ENCODE measurements around the gene AGAP1.

Gene AGAP1

DNA sequence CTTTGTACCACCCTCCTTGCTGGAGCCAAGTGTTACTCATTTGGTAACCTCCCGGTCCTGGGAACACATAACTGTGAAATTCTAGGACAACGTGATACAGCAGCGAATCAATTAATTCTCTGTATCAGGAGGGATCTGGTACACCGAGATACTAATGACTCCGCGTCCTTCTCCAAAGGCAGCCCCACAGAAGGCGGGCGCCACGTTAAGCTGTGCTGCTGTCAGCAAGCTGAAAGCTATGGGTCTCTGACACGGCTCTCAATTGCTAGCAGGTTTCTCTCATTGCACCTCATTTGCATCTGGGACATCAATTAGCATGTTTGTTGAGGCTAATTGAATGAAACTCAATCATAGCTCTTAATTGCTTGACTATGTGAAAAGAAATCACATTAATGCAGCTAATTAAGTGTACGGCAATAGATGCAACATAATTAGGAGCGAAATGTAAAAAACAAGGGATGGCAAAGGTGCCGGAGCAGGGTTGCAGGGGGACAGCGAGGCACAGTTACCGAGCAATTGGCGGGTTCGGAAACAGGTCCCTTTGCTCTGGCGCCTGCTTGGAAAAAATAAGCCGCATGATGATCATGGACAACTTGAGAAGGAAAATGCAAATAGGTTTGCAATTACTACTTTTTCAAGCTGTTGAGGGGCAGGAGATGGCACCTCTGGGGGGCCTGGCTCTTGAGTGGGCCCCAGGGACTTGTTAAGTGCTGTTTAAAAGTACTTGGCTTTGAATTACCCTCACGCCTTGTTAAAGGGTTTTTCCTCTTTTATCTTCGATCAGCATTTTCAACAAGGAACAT is 410.1 kb downstream of the AGAP1 start:
- peak; percentile 8 for DNase-seq

DNA sequence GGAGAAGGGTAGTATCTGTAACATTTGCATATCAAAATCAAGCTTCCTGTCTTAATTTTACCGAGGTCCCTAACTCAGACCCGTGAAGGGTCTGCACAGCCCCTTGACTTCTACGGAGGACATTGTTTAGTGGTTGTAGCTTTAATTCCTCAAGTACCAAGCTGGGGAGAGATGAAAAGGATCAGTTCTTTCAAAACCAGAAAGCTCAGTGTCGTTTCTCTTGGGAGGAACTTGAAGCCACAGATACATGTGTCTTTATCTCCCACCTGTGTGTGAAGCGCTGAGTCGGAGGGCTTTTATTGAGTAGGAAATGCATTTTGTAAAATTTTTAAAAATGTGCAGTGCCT is 410.7 kb downstream of the AGAP1 start:
- no peak for DNase-seq

DNA sequence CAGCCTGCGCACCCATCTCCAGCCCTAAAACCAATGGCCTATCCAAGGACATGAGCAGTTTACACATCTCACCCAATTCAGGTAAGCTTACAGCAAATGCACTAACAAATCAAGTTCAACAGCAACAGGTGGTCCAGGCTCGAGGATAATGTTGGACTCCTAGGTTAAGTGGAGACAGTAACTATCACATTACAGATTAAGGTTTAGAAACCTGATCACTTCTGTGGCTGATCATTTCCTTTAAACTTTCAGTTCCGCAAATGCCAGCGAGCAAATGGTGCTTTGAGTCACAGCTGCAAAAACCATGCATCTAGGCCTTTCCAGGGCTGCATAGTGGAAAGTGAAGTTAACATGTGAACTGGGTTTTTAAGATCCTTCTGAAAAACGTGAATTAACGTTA is 415.0 kb downstream of the AGAP1 start:
- DNase-seq, result no peak

DNA sequence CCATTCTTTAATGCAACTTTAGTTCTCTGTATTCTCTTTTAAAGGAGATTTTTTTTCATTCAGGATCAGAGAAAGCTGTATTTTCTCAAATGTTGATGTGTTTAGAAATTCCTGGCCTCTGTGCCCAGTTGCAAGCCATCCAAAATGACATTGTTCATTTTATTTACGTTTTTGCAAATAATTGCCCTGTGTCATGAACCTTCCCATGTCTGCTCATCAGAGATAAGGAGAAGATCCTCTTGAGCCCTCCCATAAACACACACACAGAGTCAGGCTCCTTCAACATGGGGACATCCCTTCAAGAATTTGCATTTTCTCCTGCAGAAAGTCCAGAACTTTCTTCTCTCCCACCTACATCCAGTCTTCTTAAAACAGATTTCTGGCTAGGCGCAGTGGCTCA is 415.5 kb downstream of the AGAP1 start:
- DNase-seq, result no peak

DNA sequence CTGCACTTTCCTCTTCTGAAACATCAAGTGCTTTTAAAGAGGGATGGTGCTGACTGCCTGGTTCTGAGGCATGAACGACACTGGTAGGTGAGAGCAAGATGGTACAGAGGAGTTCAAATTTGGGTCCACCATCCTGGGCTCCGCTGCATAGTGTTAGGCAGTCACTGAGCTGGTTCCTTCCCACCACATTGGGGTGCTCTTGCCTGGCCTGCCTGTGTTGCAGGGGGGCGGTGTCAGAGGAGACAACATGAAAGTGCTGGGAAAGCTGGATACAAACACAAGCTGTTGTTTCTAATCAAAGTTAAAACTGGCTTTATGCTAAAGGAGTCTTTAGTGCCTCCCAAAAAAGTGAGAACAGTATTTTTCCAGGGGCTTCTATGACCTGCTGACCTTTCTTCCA is 416.2 kb downstream of the AGAP1 start:
- DNase-seq, result no peak

DNA sequence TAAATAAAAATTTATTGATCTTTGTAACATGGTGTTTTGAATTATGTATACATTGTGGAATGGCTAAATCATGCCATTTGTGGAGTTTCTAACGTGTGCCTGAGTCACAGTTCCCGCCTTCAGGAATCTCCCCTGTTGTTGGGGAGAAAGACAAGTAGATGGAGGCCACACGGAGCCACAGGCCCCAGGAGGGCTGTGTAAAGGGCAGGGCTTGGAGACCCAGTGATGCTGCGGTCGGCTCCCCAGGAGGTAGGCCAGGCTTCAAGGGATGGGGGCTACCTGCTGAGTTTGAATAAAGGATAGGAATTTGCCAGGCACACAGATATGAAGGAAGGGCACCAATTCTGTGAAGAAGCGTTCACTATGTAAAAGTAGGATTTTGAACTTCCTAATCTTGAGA is 417.3 kb downstream of the AGAP1 start:
- DNase-seq, result no peak

DNA sequence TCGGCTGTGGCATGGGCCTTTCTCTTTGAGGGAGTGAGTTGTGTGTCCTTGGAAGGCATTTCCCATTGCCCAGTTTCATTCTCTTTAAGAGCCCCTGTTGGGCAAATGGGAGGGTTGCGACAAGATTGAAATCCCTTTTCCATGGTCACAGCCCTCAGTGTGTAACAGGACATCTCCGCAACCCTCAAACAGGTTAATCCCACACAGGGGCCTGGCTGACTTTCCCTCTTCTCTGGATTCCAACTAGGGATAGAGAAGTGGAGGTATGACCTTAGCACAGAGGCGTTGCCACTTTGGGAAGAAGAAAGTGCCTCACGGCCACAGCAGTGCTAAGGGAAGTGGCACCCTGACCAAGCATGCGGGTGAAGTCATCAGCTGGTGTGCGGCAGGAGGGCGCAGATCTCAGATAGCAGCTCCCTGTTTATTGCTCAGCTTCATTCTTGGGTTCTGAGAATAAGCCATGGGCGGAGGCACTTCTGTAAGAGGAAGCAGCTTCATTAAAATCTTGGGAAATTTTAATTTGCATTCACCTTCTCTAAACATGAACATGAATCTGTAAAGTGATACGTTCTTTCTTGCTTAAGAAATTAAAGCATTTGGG is 417.9 kb downstream of the AGAP1 start:
- no peak for DNase-seq

DNA sequence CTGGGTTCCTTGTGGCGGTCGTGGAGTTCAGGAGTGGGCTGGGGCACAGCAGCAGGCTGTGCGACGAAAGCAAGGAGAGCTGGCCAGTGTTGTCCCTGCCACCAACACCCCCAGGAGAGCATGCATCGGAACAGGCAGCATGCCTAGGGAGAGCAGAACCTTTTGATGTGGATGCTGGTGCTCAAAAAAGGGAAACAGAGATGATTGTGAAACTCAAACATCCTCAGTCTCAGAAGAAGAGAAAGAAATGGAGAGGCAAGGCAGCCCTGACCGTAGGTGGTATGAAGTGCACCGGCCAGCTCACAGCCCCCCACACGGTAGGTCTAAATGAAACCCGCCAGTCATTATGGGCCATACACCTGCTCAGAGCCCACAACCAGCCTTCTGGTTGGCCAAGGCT is 420.9 kb downstream of the AGAP1 start:
- no peak for DNase-seq

DNA sequence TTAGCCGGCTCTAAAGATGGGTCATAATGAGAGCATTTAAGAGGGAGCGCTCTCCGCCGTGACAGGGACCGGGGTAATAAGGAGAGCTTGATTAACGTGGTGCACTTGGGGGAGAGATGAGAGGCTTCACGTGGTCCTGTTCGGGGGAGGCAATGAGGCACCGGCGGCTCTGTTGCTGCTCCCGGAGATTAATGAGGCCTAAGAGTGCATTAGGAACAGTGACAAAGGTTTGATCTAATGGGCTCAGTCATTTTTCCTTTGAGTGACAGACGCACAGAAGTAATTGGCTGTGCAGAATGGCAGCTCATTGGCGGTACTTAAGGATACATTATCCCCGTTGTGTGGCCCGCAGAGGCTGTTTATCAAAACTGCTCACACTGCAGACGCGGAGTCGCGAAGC is 423.7 kb downstream of the AGAP1 start:
- DNase-seq, result peak; percentile 85

DNA sequence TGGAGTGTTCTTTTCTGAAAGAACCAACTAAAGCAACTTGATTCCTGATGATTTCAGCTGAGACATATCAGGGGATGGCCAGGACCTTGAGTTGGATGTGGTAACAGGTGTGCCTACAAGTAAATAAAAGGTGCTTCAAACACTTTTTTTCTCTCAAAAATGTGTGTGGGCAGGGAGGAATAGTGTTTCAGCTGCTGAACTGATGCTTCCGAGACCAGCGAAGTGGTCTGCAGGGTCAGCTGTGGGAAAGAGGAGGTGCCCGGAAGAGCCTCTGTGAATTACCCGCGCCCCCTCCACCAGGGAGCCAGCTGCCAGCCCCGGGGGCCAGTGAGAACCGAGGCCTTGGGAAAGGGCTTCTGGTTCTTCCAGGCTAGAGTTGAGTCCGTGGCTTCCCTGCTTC is 425.0 kb downstream of the AGAP1 start:
- DNase-seq, result no peak

DNA sequence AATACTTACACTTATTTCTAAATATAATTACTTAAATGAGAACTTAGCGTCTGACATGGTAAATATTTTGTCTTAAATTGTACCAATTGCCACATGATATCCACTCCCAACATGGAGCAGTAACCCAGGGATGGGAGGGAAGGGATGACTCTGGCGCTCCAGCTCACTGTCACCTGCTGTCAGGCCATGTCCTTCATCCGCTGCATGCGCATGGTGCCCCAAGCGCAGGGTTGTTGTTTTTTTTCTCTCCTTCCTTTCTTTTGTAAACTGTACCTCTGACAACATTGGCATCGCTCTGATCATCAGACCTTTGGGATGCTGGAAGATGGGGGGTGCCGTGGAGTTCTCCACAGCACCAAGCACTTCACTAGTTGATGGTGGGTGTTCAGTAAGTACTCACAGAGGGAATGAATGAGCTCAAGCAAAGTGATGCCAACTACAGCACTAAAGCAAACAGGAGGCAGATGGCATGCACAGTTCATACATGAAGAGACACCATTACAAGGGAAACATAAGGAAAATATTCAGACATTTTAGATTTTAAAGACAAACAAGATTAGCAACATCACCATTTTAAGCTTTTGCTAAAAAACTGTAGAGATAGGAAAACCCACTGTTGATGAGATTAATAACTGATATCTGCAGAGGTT is 426.5 kb downstream of the AGAP1 start:
- no peak for DNase-seq

DNA sequence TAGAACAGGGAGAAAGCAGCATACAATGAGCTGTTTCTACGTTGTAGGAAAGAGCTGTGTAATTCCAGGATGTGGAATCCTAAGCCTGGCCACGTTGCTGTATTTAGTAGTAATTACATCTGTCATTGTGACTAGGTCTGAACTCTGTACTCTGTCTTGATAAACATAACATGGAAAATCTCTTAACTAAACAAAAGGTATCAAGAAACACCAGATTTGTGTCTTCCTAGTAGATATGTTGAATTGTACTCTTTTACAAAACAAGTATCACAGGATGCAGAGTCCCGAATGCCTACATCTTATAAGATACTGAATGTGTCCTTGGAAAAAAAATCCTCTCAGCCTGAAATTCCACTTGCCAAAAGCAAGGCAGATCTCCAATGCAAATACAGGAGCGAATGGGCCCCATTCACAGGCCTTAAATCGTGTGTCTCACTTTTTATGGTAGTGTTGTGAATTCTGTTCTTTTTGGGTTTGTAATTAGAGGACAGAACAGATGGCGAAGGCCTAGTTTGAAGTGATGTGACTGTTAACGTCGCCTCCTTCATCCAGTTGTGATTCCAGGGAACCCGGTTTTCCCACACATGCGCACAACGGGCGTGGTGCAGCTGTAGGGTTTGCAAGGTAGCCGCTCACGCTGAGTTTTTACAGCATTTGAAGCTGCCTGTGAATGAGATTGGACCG is 427.8 kb downstream of the AGAP1 start:
- DNase-seq, result no peak

DNA sequence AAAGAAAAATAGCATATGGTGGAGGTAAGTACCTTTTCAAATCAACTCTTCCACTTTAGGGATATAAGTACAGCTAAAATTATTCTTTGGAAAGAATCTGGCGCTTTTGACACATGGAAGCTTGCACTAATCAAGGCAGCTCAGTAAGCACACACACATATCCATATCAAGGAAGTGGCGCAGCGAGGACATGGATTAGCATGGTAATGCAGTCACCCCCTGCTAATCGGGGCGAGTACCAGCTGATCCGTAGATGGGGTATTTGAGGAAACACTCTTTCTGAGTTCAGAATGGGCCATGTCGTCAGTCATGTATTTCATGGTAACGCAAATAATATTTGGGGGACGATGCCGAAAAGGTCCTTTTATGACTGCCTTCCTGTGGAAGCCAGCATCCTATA is 429.0 kb downstream of the AGAP1 start:
- no peak for DNase-seq

DNA sequence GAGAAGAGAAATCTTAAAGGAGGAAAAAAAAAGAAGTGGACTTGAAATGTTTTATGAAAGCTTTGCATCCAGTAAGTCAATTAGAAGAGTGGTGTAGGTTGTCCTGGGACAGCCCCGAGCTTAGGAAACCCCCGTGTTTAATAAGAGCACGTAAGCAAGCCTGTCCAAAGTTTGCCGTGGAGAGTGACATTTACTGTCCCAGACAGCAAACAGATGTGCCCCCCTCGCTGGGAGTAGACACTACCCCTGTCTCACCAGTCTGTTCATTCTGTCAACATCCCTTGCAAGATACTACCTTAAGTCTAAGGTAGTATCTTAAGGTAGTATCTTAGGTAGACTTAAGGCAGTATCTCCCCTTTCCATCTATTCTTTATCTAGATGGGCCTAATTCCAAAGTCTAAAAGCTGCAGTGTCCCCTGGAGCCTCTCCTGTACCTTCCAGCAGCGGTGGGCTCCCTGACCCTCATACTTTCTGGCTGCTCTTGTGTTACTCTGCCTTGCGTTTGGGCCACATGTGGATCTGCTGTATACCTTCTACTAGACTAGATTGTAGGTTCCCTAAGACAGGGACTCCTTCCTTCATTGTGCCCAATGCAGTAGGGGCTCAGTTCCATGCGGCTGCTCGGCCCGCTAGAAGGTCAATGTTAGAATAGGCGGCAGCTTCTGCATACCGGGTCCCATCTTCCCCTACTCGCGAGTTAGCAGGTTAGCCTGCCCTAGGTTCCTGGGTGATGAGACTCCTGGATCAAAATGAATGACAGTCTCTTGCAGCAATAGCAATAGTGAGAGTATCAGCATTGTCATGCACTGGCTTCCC is 430.2 kb downstream of the AGAP1 start:
- DNase-seq, result no peak

DNA sequence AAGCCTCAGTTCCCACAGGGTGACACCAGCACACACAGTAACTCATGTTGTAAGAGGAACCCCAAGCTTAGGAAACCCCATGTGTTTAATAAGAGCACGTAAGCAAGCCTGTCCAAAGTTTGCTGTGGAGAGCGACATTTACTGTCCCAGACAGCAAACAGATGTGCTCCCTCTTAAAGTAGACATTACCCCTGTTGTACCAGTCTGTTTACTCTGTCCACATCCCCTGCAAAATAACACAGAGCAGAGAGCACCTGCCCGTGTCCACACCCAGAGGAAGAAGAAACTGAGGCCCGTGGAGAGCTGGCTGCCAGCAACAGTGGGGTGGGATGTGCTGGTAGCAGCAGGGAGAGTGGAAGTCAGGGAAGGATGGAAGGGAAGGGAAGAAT is 430.8 kb downstream of the AGAP1 start:
- DNase-seq, result no peak

DNA sequence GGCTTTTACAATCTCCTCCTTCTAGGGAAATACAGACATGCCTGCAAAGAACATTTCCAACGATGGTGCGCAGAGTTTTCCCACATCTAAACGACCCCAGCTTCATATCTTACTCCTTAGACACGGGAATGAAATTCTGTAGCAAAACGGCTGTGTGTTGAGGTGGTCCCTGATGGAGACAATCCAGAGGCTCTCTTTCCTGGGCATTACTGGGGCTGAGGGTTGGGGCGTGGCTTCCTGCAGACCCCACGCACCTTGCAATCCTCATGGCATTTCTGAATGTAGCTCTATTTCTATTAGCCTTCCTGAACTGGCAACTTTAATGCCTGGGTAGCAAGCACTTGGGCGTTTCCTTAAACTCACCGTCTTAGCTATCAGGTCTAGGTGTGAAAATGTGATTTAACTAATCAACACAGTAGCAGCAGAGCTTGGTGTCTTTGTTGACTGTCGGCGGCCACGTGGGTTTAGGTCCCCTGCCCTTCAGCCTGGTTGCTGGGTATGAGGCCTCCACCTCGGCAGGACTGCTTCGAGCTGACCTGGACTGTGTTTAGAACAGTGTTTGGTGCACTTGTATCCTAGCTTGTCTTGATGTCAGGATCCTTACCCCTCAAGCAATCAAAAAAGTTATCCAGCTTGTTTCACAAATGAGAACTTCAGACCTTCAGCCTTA is 431.5 kb downstream of the AGAP1 start:
- no peak for DNase-seq

DNA sequence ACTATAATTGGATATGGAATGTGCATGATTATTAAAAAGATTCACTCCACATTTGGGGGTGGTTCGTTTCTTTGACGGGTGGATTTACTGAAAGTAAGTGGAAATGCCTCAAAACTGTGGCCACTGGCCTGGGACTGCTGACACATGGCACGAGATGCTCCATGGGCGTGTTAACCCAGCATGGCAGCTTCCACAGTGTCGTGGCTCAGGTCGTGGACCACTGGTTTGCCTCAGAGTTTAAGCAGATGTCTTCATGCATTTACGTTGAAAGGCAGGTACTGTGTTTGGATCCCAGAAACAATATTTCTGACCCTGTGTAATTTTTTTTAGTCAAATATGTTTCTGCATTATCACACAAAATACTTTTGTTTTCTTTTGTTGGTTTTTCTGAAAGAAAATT is 432.4 kb downstream of the AGAP1 start:
- DNase-seq, result no peak

DNA sequence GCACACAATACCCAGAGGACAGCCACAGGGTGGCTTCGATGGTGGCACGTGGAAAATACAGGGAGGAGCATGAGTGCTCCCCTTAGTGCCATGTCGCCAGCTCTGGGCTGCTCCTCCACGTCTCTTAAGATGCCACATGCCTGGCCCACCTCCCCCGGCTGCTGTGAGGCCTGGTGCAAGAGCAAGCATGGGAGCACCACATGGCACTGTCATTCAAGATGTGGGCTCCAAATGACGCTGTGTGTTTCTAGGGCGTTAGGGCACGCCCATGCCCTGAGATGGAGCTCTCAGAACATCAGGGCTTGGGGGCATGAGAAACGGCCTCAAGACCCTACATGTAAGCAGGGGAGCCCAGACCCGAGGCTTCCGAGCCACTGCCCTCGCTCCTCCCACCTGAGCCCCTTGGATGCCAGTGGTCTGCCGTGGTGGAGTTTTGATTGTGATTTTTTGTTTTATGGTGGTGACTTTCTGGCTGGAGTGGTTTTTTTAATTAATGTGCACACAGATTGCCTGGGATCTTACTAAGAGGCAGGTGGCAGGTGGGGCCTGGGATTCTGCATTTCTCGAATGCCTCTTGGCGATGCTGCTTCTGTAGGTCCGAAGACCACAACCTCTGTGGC is 435.0 kb downstream of the AGAP1 start:
- DNase-seq, result no peak

DNA sequence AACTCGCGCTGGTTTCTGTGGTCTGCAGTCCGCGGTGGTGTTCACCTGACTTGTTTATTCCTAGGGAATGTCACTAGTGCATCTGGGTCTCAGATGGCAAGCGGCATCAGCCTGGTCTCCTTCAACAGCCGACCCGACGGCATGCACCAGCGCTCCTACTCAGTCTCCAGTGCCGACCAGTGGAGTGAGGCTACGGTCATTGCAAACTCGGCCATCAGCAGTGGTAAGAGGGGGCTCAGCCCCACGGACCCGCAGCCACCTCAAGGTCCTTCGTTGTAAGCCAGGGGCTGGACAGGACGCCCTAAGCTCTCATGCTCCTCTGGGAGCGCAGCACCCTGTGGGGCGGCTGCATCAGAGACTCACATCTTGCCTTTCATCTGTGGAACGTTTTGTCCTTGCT is 436.9 kb downstream of the AGAP1 start:
- no peak for DNase-seq

DNA sequence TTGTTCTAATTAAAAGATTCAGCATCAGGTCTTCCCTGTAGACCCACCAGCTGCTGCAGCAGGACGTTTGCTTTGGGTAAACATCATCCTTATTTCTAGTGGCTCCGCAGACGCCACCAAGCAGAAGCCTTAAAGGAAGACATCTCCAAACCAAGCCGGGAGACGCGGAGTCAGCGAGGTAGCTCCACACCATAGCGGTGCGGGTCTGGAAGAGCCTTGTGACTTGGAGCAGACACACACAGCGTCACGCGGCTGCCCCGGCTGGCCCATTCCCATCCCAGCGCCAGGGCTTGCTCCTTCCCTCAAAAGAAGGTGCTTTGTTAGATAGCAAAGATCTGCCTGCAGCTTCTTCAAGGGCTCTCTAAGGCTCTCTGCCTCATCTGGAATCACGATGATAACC is 437.8 kb downstream of the AGAP1 start:
- no peak for DNase-seq

DNA sequence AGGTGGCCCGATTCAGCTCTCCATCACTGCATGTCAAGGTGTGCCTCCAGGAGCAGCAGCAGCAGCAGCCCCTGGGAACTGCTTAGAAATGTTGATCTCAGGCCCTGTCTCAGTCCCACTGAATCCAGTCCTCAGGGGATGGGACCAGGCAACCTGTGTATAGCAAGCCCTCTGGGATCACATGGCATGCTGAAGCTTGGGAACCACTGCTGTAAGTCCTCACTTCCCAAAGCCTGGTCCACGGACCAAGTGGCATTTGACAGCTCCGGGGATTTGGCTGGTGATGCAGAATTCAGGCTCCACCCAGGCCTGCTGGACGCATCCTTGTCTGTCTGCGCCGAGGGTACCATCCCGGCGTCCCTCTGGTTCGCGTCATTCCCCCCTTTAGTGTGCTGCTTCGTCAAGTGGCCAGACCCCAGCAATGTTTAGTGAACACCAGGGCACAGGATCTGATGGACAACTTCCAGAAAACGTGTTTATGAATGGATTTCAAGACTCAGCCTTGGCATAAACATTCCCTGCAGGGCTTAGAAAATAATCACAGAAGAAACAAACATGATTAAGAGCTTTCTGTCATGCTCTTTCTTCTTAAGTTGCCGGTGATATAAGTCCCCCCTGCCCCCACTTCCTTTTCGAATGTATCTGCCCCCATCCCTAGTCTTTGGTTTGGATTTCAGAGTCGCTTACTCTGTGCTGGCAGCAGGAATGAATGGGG is 440.4 kb downstream of the AGAP1 start:
- DNase-seq, result no peak
